ENCODE data around the gene TUBB2B. TPM values are rescaled to one million over a fixed set of nuclear protein-coding genes. Genes with fewer than 3 reads are reported as not detected.

Gene TUBB2B
- total and polyA plus RNA-seq, 10 of the 15 experiments (the other 5 are each of a cell fraction or from before 2014, with no cell fraction given): 2.6 to 75.2 (median 21.2) TPM

DNA sequence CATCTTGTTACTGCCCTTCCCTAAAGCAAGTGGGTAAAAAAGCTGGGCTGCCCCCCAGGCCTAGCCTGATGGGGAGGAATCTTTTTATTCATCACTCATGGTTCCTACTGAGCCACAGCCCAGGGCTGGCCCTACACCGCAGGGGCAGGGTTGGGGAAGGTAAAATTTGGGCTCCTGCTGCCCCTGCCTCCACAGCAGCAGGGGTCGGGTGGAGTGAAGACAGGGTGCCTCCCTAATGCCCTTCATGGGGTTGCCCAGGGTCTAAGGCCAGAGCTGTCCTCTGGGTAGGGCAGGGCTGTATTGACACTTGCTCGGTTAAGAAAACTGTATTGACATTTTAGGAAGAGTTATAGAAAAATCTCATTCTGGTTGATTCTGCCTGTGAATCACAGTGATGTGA lies 22.4 kb upstream of the TUBB2B start (continued):
- TF ChIP-seq, protein P1, sequence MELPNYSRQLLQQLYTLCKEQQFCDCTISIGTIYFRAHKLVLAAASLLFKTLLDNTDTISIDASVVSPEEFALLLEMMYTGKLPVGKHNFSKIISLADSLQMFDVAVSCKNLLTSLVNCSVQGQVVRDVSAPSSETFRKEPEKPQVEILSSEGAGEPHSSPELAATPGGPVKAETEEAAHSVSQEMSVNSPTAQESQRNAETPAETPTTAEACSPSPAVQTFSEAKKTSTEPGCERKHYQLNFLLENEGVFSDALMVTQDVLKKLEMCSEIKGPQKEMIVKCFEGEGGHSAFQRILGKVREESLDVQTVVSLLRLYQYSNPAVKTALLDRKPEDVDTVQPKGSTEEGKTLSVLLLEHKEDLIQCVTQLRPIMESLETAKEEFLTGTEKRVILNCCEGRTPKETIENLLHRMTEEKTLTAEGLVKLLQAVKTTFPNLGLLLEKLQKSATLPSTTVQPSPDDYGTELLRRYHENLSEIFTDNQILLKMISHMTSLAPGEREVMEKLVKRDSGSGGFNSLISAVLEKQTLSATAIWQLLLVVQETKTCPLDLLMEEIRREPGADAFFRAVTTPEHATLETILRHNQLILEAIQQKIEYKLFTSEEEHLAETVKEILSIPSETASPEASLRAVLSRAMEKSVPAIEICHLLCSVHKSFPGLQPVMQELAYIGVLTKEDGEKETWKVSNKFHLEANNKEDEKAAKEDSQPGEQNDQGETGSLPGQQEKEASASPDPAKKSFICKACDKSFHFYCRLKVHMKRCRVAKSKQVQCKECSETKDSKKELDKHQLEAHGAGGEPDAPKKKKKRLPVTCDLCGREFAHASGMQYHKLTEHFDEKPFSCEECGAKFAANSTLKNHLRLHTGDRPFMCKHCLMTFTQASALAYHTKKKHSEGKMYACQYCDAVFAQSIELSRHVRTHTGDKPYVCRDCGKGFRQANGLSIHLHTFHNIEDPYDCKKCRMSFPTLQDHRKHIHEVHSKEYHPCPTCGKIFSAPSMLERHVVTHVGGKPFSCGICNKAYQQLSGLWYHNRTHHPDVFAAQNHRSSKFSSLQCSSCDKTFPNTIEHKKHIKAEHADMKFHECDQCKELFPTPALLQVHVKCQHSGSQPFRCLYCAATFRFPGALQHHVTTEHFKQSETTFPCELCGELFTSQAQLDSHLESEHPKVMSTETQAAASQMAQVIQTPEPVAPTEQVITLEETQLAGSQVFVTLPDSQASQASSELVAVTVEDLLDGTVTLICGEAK (IDR thresholded peaks at IDR 0.05; ENCODE audit: borderline replicate concordance): no peak

DNA sequence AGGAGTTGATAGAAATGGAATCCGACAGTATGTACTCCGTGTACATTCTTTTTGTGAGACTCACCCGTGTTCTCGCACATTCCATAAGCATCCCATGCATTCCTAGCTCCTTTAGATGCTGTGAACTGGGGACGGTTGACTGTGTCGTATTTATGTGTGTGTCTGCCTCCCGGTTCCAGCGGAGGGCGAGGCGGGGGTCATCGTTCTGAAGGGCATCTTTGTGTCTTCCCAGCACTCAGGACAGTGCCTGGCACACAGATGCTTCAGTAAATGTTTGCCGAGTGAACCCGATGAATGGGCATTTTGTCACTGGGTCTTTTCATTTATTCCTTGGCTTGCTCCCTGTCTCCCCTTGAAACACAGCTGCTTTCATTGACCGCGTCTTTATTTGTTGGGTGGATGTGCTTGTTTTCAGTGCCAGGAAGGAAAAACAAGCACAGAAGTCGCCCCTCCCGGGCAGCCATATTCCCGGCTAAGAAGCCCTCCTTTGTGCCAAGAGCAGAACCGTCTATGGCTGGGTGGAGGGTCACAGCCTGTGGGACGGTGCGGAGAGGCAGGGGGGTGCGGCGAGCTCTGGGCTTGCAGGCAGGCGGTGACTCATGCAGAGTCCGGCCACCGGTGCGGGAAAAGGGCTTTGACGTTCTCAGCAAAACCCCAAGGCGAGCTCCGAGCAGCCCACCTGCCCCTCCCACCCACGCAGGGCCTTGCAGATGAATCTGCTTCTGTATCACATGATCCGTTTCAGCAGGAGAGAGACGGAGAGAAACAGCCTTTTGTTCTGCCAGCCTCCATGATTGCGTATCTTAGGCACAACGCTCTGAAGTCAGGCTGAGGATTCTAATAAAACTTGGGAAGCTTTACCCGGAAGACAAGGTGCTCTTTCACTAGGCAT lies 20.0 kb upstream of the TUBB2B start:
- CTCF ChIA-PET: interaction anchor here (0.6 to 4.2 kb wide), 5 partner anchors 13 to 180 kb away, joined by 3 to 26 read pairs (median 4); partner anchors contain the start of gene PSMG4
- RAD21 ChIA-PET (ENCODE audit: unreplicated experiment): no interaction called here
- Histone ChIP-seq H3K4me2 (ENCODE audit: control insufficient read depth, insufficient read depth) (no peak overlapping the region), H3K36me3 (ENCODE audit: control insufficient read depth in 2 of 2, insufficient read depth in 2 of 2, low read length in 1 of 2) (no peaks in the 10 kb centered on the region), H3K4me1 (ENCODE audit: control insufficient read depth, insufficient read depth, low read length) (no peaks in the 10 kb centered on the region), H3K27ac (ENCODE audit: control insufficient read depth, insufficient read depth) (no peak overlapping the region), H4K20me1 (ENCODE audit: control insufficient read depth, insufficient read depth) (no peaks in the 10 kb centered on the region), H3K9me3 (replicated peaks; ENCODE audit: control insufficient read depth, insufficient read depth, low read length) (no peaks in the 10 kb centered on the region), H3K79me2 (ENCODE audit: control insufficient read depth, insufficient read depth, low read length) (no peaks in the 10 kb centered on the region), H3K9ac (ENCODE audit: control insufficient read depth, insufficient read depth, low read length) (no peak overlapping the region), H3K27me3 (replicated peaks in 1 of 2; ENCODE audit: control insufficient read depth in 2 of 2, insufficient read depth in 2 of 2, low read length in 1 of 2) (peaks cover 0 to 6% of the 10 kb centered on the region in 2 experiments; a peak in 3 of 4 replicates), H3K4me3 (no peak overlapping the region), H2AFZ (ENCODE audit: control insufficient read depth, low read depth, low read length) (no peak overlapping the region)
- POLR2A ChIA-PET: interaction anchor here (1.1 kb wide), 1 partner anchor 10 kb away, joined by 3 read pairs; no protein-coding TSS in a partner anchor
- ATAC-seq: no peak
- BruUV-seq (replicated peaks): no TSS peak
- SMC1A ChIA-PET (ENCODE audit: uncharacterized antibody, unreplicated experiment): interaction anchor here (0.6 kb wide), 2 partner anchors 9 to 453 kb away, joined by 3 read pairs; no protein-coding TSS in a partner anchor
- no peak for DNase-seq (ENCODE audit: low read depth, low spot score)
- 44% methylated on average over 36 of the region's 36 CpGs for WGBS (ENCODE audit: insufficient coverage, insufficient replicate concordance, low lambda C conversion rate, missing lambda C conversion rate)
- no peak for FAIRE-seq
- intact Hi-C loops (cut with micrococcal nuclease; ENCODE audit: unreplicated experiment) (no loop called here), in situ Hi-C loops (cut with MboI) (loop anchor here (5.0 kb wide), 1 partner anchor 255 kb away; no protein-coding TSS in a partner anchor)
- TF ChIP-seq, protein P2, sequence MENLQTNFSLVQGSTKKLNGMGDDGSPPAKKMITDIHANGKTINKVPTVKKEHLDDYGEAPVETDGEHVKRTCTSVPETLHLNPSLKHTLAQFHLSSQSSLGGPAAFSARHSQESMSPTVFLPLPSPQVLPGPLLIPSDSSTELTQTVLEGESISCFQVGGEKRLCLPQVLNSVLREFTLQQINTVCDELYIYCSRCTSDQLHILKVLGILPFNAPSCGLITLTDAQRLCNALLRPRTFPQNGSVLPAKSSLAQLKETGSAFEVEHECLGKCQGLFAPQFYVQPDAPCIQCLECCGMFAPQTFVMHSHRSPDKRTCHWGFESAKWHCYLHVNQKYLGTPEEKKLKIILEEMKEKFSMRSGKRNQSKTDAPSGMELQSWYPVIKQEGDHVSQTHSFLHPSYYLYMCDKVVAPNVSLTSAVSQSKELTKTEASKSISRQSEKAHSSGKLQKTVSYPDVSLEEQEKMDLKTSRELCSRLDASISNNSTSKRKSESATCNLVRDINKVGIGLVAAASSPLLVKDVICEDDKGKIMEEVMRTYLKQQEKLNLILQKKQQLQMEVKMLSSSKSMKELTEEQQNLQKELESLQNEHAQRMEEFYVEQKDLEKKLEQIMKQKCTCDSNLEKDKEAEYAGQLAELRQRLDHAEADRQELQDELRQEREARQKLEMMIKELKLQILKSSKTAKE (IDR thresholded peaks at IDR 0.05; ENCODE audit: low read depth, poor library complexity, severe bottlenecking): no peak
- TF ChIP-seq RUNX3 (IDR thresholded peaks at IDR 0.05; ENCODE audit: low read length): no peak
- TF ChIP-seq FOS (IDR thresholded peaks at IDR 0.05; ENCODE audit: borderline replicate concordance, extremely low read depth, insufficient read length): no peak
- no peak for TF ChIP-seq ATF7 (IDR thresholded peaks at IDR 0.05; ENCODE audit: low read depth)
- no peak for TF ChIP-seq CREM (IDR thresholded peaks at IDR 0.05; ENCODE audit: low read depth)
- no peak for TF ChIP-seq BMI1 (IDR thresholded peaks at IDR 0.05; ENCODE audit: borderline replicate concordance)
- no peak for TF ChIP-seq WRNIP1 (IDR thresholded peaks at IDR 0.05; ENCODE audit: borderline replicate concordance, low read depth, low read length)
- TF ChIP-seq, protein P3, sequence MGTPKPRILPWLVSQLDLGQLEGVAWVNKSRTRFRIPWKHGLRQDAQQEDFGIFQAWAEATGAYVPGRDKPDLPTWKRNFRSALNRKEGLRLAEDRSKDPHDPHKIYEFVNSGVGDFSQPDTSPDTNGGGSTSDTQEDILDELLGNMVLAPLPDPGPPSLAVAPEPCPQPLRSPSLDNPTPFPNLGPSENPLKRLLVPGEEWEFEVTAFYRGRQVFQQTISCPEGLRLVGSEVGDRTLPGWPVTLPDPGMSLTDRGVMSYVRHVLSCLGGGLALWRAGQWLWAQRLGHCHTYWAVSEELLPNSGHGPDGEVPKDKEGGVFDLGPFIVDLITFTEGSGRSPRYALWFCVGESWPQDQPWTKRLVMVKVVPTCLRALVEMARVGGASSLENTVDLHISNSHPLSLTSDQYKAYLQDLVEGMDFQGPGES (IDR thresholded peaks at IDR 0.05): no peak
- TF ChIP-seq, protein P4, sequence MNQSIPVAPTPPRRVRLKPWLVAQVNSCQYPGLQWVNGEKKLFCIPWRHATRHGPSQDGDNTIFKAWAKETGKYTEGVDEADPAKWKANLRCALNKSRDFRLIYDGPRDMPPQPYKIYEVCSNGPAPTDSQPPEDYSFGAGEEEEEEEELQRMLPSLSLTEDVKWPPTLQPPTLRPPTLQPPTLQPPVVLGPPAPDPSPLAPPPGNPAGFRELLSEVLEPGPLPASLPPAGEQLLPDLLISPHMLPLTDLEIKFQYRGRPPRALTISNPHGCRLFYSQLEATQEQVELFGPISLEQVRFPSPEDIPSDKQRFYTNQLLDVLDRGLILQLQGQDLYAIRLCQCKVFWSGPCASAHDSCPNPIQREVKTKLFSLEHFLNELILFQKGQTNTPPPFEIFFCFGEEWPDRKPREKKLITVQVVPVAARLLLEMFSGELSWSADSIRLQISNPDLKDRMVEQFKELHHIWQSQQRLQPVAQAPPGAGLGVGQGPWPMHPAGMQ (IDR thresholded peaks at IDR 0.05; ENCODE audit: borderline replicate concordance): no peak
- TF ChIP-seq POLR2AphosphoS5 (IDR thresholded peaks at IDR 0.05; ENCODE audit: low read length): no peak
- no peak for TF ChIP-seq TCF3 (IDR thresholded peaks at IDR 0.05; ENCODE audit: borderline replicate concordance, insufficient read depth, low read depth, low read length)

All from GM12878 (cell line).